ENCODE results near the gene BBS9.
"Not testable (repeated sequence)": the region's sequence is repeated elsewhere in the genome, so short reads cannot be mapped to it uniquely, and the experiment has no call there.

The BBS9 gene

GRCh38 chr7:33250421-33250871 lies 121.1 kb downstream of the BBS9 start:
- Histone ChIP-seq H3K27me3 (ENCODE audit: control insufficient read depth, insufficient read depth, low read length) (no peaks in the 10 kb centered on the region), H3K4me1 (ENCODE audit: control insufficient read depth, insufficient read depth, low read length) (no peaks in the 10 kb centered on the region), H3K9me3 (ENCODE audit: control insufficient read depth, insufficient read depth, low read length) (no peaks in the 10 kb centered on the region), H3K4me3 (ENCODE audit: low read depth, low read length) (no peak overlapping the region), H3K9ac (ENCODE audit: low read depth, low read length) (no peak overlapping the region), H3K36me3 (ENCODE audit: control insufficient read depth, insufficient read depth, low read length) (no peaks in the 10 kb centered on the region)

- H3K9ac ChIP-seq (ENCODE audit: low read depth, low read length), result no peak overlapping the region
- no peaks in the 10 kb centered on the region for H3K27me3 ChIP-seq (ENCODE audit: control insufficient read depth, insufficient read depth, low read length)
- no peaks in the 10 kb centered on the region for H3K4me1 ChIP-seq (ENCODE audit: control insufficient read depth, insufficient read depth, low read length)
Measured at GRCh38 chr7:33251301-33251700, 121.9 kb downstream of the BBS9 start.

GRCh38 chr7:33258491-33258951 lies 129.2 kb downstream of the BBS9 start:
- no peaks in the 10 kb centered on the region for H3K9me3 ChIP-seq (ENCODE audit: control insufficient read depth, insufficient read depth, low read length)
- no peaks in the 10 kb centered on the region for H3K27me3 ChIP-seq (ENCODE audit: control insufficient read depth, insufficient read depth, low read length)
- H3K4me1 ChIP-seq (ENCODE audit: control insufficient read depth, insufficient read depth, low read length), result peaks cover 8% of the 10 kb centered on the region
- no peaks in the 10 kb centered on the region for H3K36me3 ChIP-seq (ENCODE audit: control insufficient read depth, insufficient read depth, low read length)
- H3K9ac ChIP-seq (ENCODE audit: low read depth, low read length), result no peak overlapping the region
- no peak overlapping the region for H3K4me3 ChIP-seq (ENCODE audit: low read depth, low read length)

More at GRCh38 chr7:33251301-33251700, 121.9 kb downstream of the BBS9 start:
- Histone ChIP-seq H3K36me3 (ENCODE audit: control insufficient read depth, insufficient read depth, low read length) (no peaks in the 10 kb centered on the region), H3K9me3 (ENCODE audit: control insufficient read depth, insufficient read depth, low read length) (no peaks in the 10 kb centered on the region), H3K4me3 (ENCODE audit: low read depth, low read length) (no peak overlapping the region)

GRCh38 chr7:33261585-33261984 lies 132.2 kb downstream of the BBS9 start:
- no peak overlapping the region for H3K9ac ChIP-seq (ENCODE audit: low read depth, low read length)
- no peaks in the 10 kb centered on the region for H3K36me3 ChIP-seq (ENCODE audit: control insufficient read depth, insufficient read depth, low read length)

GRCh38 chr7:33262476-33262875 lies 133.1 kb downstream of the BBS9 start:
- H3K36me3 ChIP-seq (ENCODE audit: control insufficient read depth, insufficient read depth, low read length), result no peaks in the 10 kb centered on the region
- H3K9ac ChIP-seq (ENCODE audit: low read depth, low read length), result no peak overlapping the region
- H3K4me1 ChIP-seq (ENCODE audit: control insufficient read depth, insufficient read depth, low read length), result peaks cover 8% of the 10 kb centered on the region
- H3K27me3 ChIP-seq (ENCODE audit: control insufficient read depth, insufficient read depth, low read length), result no peaks in the 10 kb centered on the region
- no peak overlapping the region for H3K4me3 ChIP-seq (ENCODE audit: low read depth, low read length)
- no peaks in the 10 kb centered on the region for H3K9me3 ChIP-seq (ENCODE audit: control insufficient read depth, insufficient read depth, low read length)

More at GRCh38 chr7:33261585-33261984, 132.2 kb downstream of the BBS9 start:
- Histone ChIP-seq H3K4me1 (ENCODE audit: control insufficient read depth, insufficient read depth, low read length) (peaks cover 8% of the 10 kb centered on the region), H3K4me3 (ENCODE audit: low read depth, low read length) (no peak overlapping the region), H3K9me3 (ENCODE audit: control insufficient read depth, insufficient read depth, low read length) (no peaks in the 10 kb centered on the region), H3K27me3 (ENCODE audit: control insufficient read depth, insufficient read depth, low read length) (no peaks in the 10 kb centered on the region)

GRCh38 chr7:33271839-33272371 lies 142.5 kb downstream of the BBS9 start:
- not testable (repeated sequence) for H3K27me3 ChIP-seq (ENCODE audit: control insufficient read depth, insufficient read depth, low read length); H3K36me3 ChIP-seq (ENCODE audit: control insufficient read depth, insufficient read depth, low read length); H3K4me1 ChIP-seq (ENCODE audit: control insufficient read depth, insufficient read depth, low read length); H3K9ac ChIP-seq (ENCODE audit: low read depth, low read length); H3K9me3 ChIP-seq (ENCODE audit: control insufficient read depth, insufficient read depth, low read length); H3K4me3 ChIP-seq (ENCODE audit: low read depth, low read length)

- no peaks in the 10 kb centered on the region for H3K9me3 ChIP-seq (ENCODE audit: control insufficient read depth, insufficient read depth, low read length)
- H3K4me3 ChIP-seq (ENCODE audit: low read depth, low read length), result no peak overlapping the region
Measured at GRCh38 chr7:33273356-33273755, 144.0 kb downstream of the BBS9 start.

GRCh38 chr7:33276325-33276724 lies 147.0 kb downstream of the BBS9 start:
- Histone ChIP-seq H3K4me1 (ENCODE audit: control insufficient read depth, insufficient read depth, low read length) (no peaks in the 10 kb centered on the region), H3K9ac (ENCODE audit: low read depth, low read length) (no peak overlapping the region), H3K36me3 (ENCODE audit: control insufficient read depth, insufficient read depth, low read length) (no peaks in the 10 kb centered on the region), H3K9me3 (ENCODE audit: control insufficient read depth, insufficient read depth, low read length) (no peaks in the 10 kb centered on the region), H3K4me3 (ENCODE audit: low read depth, low read length) (no peak overlapping the region), H3K27me3 (ENCODE audit: control insufficient read depth, insufficient read depth, low read length) (no peaks in the 10 kb centered on the region)

More at GRCh38 chr7:33273356-33273755, 144.0 kb downstream of the BBS9 start:
- no peak overlapping the region for H3K9ac ChIP-seq (ENCODE audit: low read depth, low read length)
- no peaks in the 10 kb centered on the region for H3K36me3 ChIP-seq (ENCODE audit: control insufficient read depth, insufficient read depth, low read length)
- no peaks in the 10 kb centered on the region for H3K27me3 ChIP-seq (ENCODE audit: control insufficient read depth, insufficient read depth, low read length)
- no peaks in the 10 kb centered on the region for H3K4me1 ChIP-seq (ENCODE audit: control insufficient read depth, insufficient read depth, low read length)

GRCh38 chr7:33276729-33277128 lies 147.4 kb downstream of the BBS9 start:
- H3K27me3 ChIP-seq (ENCODE audit: control insufficient read depth, insufficient read depth, low read length), result no peaks in the 10 kb centered on the region

GRCh38 chr7:33278095-33278494 lies 148.7 kb downstream of the BBS9 start:
- Histone ChIP-seq H3K36me3 (ENCODE audit: control insufficient read depth, insufficient read depth, low read length) (no peaks in the 10 kb centered on the region), H3K4me1 (ENCODE audit: control insufficient read depth, insufficient read depth, low read length) (no peaks in the 10 kb centered on the region), H3K9ac (ENCODE audit: low read depth, low read length) (no peak overlapping the region), H3K27me3 (ENCODE audit: control insufficient read depth, insufficient read depth, low read length) (no peaks in the 10 kb centered on the region), H3K9me3 (ENCODE audit: control insufficient read depth, insufficient read depth, low read length) (no peaks in the 10 kb centered on the region), H3K4me3 (ENCODE audit: low read depth, low read length) (no peak overlapping the region)

More at GRCh38 chr7:33276729-33277128, 147.4 kb downstream of the BBS9 start:
- no peaks in the 10 kb centered on the region for H3K36me3 ChIP-seq (ENCODE audit: control insufficient read depth, insufficient read depth, low read length)
- no peak overlapping the region for H3K9ac ChIP-seq (ENCODE audit: low read depth, low read length)
- H3K4me3 ChIP-seq (ENCODE audit: low read depth, low read length), result no peak overlapping the region
- no peaks in the 10 kb centered on the region for H3K9me3 ChIP-seq (ENCODE audit: control insufficient read depth, insufficient read depth, low read length)
- H3K4me1 ChIP-seq (ENCODE audit: control insufficient read depth, insufficient read depth, low read length), result no peaks in the 10 kb centered on the region

- H3K4me3 ChIP-seq (ENCODE audit: low read depth, low read length), result no peak overlapping the region
- no peaks in the 10 kb centered on the region for H3K27me3 ChIP-seq (ENCODE audit: control insufficient read depth, insufficient read depth, low read length)
- H3K9me3 ChIP-seq (ENCODE audit: control insufficient read depth, insufficient read depth, low read length), result peaks cover 6% of the 10 kb centered on the region
- peaks cover 3% of the 10 kb centered on the region for H3K4me1 ChIP-seq (ENCODE audit: control insufficient read depth, insufficient read depth, low read length)
- no peaks in the 10 kb centered on the region for H3K36me3 ChIP-seq (ENCODE audit: control insufficient read depth, insufficient read depth, low read length)
- H3K9ac ChIP-seq (ENCODE audit: low read depth, low read length), result no peak overlapping the region
Measured at GRCh38 chr7:33286501-33286900, 157.1 kb downstream of the BBS9 start.

- peaks cover 6% of the 10 kb centered on the region for H3K4me1 ChIP-seq (ENCODE audit: control insufficient read depth, insufficient read depth, low read length)
- no peak overlapping the region for H3K4me3 ChIP-seq (ENCODE audit: low read depth, low read length)
- H3K9me3 ChIP-seq (ENCODE audit: control insufficient read depth, insufficient read depth, low read length), result peaks cover 6% of the 10 kb centered on the region
- H3K36me3 ChIP-seq (ENCODE audit: control insufficient read depth, insufficient read depth, low read length), result no peaks in the 10 kb centered on the region
- H3K27me3 ChIP-seq (ENCODE audit: control insufficient read depth, insufficient read depth, low read length), result no peaks in the 10 kb centered on the region
- H3K9ac ChIP-seq (ENCODE audit: low read depth, low read length), result no peak overlapping the region
Measured at GRCh38 chr7:33287738-33288137, 158.4 kb downstream of the BBS9 start.

All from iPS-15b (cell line).